Parathyroid adenoma (tissue), 2 donors: Measurements from ENCODE around the gene CST3.
"Not testable (repeated sequence)": the region's sequence is repeated elsewhere in the genome, so short reads cannot be mapped to it uniquely, and the experiment has no call there.

Source experiments
- H2AFZ ChIP-seq: fragments of 300-600 bp; sonication (generic); one replicate; pipeline ENCODE4 v1.7.0; 2017; ENCODE audit warnings: antibody characterized with exemption, mild to moderate bottlenecking
- H3K27ac ChIP-seq: fragments of 300-600 bp; sonication (generic); one replicate; pipeline ENCODE4 v1.7.0; 2017
- H3K27me3 ChIP-seq: fragments of 300-600 bp; sonication (generic); one replicate; pipeline ENCODE4 v1.7.0; 2017; ENCODE audit warnings: low read length; ENCODE audit not compliant: control insufficient read depth, insufficient read depth
- H3K36me3 ChIP-seq: fragments of 300-600 bp; sonication (generic); one replicate; pipeline ENCODE4 v1.7.0; 2017; ENCODE audit warnings: low read length; ENCODE audit not compliant: control insufficient read depth, insufficient read depth
- H3K4me1 ChIP-seq: fragments of 300-600 bp; sonication (generic); one replicate; pipeline ENCODE4 v1.7.0; 2017; ENCODE audit warnings: control low read depth
- H3K4me2 ChIP-seq: fragments of 300-600 bp; sonication (generic); one replicate; pipeline ENCODE4 v1.7.0; 2017; ENCODE audit warnings: low read length
- H3K4me3 ChIP-seq: fragments of 300-600 bp; sonication (generic); one replicate; pipeline ENCODE4 v1.7.0; 2017; ENCODE audit warnings: low read depth, low read length
- H3K79me2 ChIP-seq: fragments of 300-600 bp; sonication (generic); one replicate; pipeline ENCODE4 v1.7.0; 2017; ENCODE audit warnings: control low read depth
- H3K9ac ChIP-seq: fragments of 300-600 bp; sonication (generic); one replicate; pipeline ENCODE4 v1.7.0; 2017; ENCODE audit warnings: mild to moderate bottlenecking
- H3K9me3 ChIP-seq: fragments of 300-600 bp; sonication (generic); one replicate; pipeline ENCODE4 v1.7.0; 2017; ENCODE audit warnings: low read length; ENCODE audit not compliant: control insufficient read depth
- CTCF ChIP-seq: fragments of 300-600 bp; sonication (generic); IDR thresholded peaks from one replicate; pipeline ENCODE4 v1.7.0; 2017; ENCODE audit warnings: antibody characterized with exemption, mild to moderate bottlenecking
- donor health status: primary hyperparathyroidism.

Gene CST3

DNA sequence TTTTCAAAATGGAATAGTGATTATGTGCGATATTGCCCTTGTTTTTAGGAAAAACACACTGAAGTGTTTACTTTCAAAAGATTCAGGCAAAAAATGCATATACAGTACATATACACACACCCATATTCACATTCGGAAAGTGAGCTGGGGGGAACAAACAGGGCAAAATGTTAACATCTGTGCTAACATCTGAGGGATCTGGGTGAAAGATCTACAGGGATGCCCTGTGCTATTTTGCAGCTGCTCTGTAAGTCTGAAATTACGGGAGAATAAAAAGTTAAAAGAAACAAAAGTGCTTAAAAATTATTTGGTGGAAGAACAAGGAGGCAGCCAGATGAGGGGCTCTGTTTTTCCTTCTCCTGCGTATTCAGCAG is 860 bp downstream of the CST3 start:
- no peaks in the 10 kb centered on the region for H3K9me3 ChIP-seq
- H3K27me3 ChIP-seq = no peaks in the 10 kb centered on the region
- H3K9ac ChIP-seq = no peak overlapping the region
- H3K4me2 ChIP-seq = peak overlapping the region; percentile 61
- peak overlapping the region; percentile 51 for H3K4me3 ChIP-seq
- H3K27ac ChIP-seq = no peak overlapping the region
- no peak for TF ChIP-seq CTCF
- H3K79me2 ChIP-seq = no peaks in the 10 kb centered on the region
- no peaks in the 10 kb centered on the region for H3K36me3 ChIP-seq
- peak overlapping the region; percentile 99 for H2AFZ ChIP-seq
- H3K4me1 ChIP-seq = peaks cover 7% of the 10 kb centered on the region

- H3K27ac ChIP-seq = no peak overlapping the region
These were observed 1.4 kb downstream of the CST3 start for GRCh38 chr20:23636182-23636907.

DNA sequence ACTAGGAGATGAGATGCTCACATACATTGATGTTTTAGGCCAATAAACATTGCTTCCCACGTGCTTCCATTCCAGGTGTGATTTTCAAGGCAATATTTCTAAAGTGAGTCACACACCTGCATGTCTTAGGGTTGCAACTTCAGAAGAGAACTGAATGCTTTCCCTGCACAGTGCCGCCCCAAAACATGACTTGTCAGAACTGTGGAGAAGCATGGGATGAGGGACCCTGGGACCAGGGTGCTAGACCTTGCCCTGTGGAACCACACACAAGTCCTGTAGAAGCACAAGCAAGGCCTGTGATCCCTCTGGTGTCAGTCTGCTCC is 2.0 kb downstream of the CST3 start:
- H3K9me3 ChIP-seq, H3K27me3 ChIP-seq, H3K4me3 ChIP-seq, H3K27ac ChIP-seq, H3K9ac ChIP-seq, H3K4me1 ChIP-seq, H2AFZ ChIP-seq, H3K4me2 ChIP-seq, H3K79me2 ChIP-seq, H3K36me3 ChIP-seq: not testable (repeated sequence)

More at GRCh38 chr20:23636182-23636907, 1.4 kb downstream of the CST3 start:
- Histone ChIP-seq H3K4me2 (peak overlapping the region; percentile 61), H3K79me2 (no peaks in the 10 kb centered on the region), H3K27me3 (no peaks in the 10 kb centered on the region), H3K9ac (no peak overlapping the region), H3K9me3 (no peaks in the 10 kb centered on the region), H2AFZ (no peak overlapping the region), H3K4me3 (peak overlapping the region; percentile 51), H3K36me3 (no peaks in the 10 kb centered on the region), H3K4me1 (peaks cover 7% of the 10 kb centered on the region)
- no peak for TF ChIP-seq CTCF

DNA sequence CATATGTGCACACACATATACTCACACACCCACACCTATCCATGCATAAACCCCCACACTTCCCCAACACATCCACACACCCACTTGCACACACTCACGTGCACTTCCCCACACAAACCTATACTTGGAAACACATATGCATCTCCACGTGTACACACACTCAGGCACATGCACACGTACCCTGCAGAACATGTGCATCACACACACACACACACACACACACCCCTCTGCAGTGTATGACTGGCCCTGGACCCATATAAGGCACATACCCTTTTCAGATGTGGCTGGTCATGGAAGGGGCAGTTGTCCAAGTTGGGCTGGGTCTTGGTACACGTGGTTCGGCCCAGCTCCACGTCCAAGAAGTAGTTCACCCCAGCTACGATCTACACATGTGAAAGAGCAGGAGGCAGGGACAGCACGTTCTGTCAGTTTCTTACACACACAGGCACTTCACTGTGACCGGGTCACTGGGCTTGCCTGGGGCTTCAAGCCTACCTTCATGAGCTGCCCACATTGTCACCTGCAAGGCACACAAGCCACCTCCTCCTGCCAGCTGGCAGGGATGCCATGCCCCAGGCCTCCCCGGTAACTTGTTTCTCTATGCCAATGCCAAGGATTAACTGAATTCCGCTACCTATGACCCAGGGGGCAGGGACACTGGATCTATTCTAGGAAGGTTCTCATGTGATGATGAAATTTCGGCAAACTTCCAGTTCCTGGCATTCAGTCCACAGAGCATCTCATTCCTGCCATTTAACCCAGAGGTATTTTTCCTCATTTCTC is 2.6 kb downstream of the CST3 start:
- Histone ChIP-seq H3K4me3 (no peak overlapping the region), H3K9ac (no peak overlapping the region)

More for the DNA sequence above, 2.6 kb downstream of the CST3 start:
- no peak for TF ChIP-seq CTCF
- H3K27me3 ChIP-seq = no peaks in the 10 kb centered on the region
- no peak overlapping the region for H3K27ac ChIP-seq
- no peaks in the 10 kb centered on the region for H3K79me2 ChIP-seq
- H3K4me1 ChIP-seq = peaks cover 7% of the 10 kb centered on the region
- H2AFZ ChIP-seq = no peak overlapping the region
- no peaks in the 10 kb centered on the region for H3K36me3 ChIP-seq
- no peak overlapping the region for H3K4me2 ChIP-seq
- H3K9me3 ChIP-seq = no peaks in the 10 kb centered on the region
